IPS DF 6.9 (cell line): ENCODE data around the gene TMEM106C.

Source experiments
- DNase-seq: peaks from one replicate; pipeline ENCODE4 v3.0.0-alpha.2; 2013; ENCODE audit warnings: low read depth, low spot score
- H3K27ac ChIP-seq: one replicate; pipeline ENCODE4 v1.5.1; 2013; ENCODE audit warnings: low read length, control low read depth
- H3K27me3 ChIP-seq: 2 replicates; pipeline ENCODE4 v1.6.1; 2013; ENCODE audit warnings: mild to moderate bottlenecking, low read length; ENCODE audit not compliant: control insufficient read depth, insufficient read depth
- H3K36me3 ChIP-seq: 2 replicates; pipeline ENCODE4 v1.6.1; 2013; ENCODE audit warnings: low read length; ENCODE audit not compliant: control insufficient read depth, insufficient read depth
- H3K4me1 ChIP-seq: 2 replicates; pipeline ENCODE4 v1.6.1; 2013; ENCODE audit warnings: low read length; ENCODE audit not compliant: control insufficient read depth, insufficient read depth
- H3K4me3 ChIP-seq: 2 replicates; pipeline ENCODE4 v1.5.1; 2013; ENCODE audit warnings: mild to moderate bottlenecking, low read length
- H3K9me3 ChIP-seq: 2 replicates; pipeline ENCODE4 v1.6.1; 2013; ENCODE audit warnings: low read length, inconsistent platforms; ENCODE audit not compliant: control insufficient read depth, insufficient read depth
- WGBS: extraction: QIAGEN DNeasy Blood & Tissue Kit; methylation state at CpG from one replicate; pipeline ENCODE4 v1.1.7; 2013; ENCODE audit warnings: mixed read lengths, missing lambda C conversion rate; ENCODE audit not compliant: insufficient read length, insufficient coverage; 5-methylcytosine and 5-hydroxymethylcytosine counted together

TMEM106C gene

GRCh38 chr12:48004053-48004941 is 40.9 kb downstream of the TMEM106C start, which contains the start of gene COL2A1:
COL2A1 (minus strand) TSS chr12:48004476; CDS start chr12:48004321, 155 bp downstream.
- Histone ChIP-seq H3K27me3 (peaks cover 80% of the 10 kb centered on the region), H3K9me3 (no peaks in the 10 kb centered on the region), H3K27ac (no peak within 1 kb of the TSS), H3K4me3 (peak within 1 kb of the TSS; percentile 35; the same call in 1 of the 2 replicates), H3K4me1 (peaks cover 7% of the 10 kb centered on the region), H3K36me3 (no peaks in the 10 kb centered on the region)
- DNase-seq = no peak
- no CpG with 5 or more reads among the region's 83 CpGs for WGBS

GRCh38 chr12:48005001-48005749 is 41.8 kb downstream of the TMEM106C start:
- H3K4me1 ChIP-seq = peaks cover 7% of the 10 kb centered on the region
- WGBS = no CpG with 5 or more reads among the region's 30 CpGs
- peaks cover 80% of the 10 kb centered on the region for H3K27me3 ChIP-seq
- no peaks in the 10 kb centered on the region for H3K9me3 ChIP-seq
- no peak for DNase-seq
- no peak overlapping the region for H3K27ac ChIP-seq
- peak overlapping the region; percentile 35; the same call in 1 of the 2 replicates for H3K4me3 ChIP-seq
- H3K36me3 ChIP-seq = no peaks in the 10 kb centered on the region

GRCh38 chr12:48005750-48006021 is 42.3 kb downstream of the TMEM106C start:
- H3K4me3 ChIP-seq = no peak overlapping the region
- H3K36me3 ChIP-seq = no peaks in the 10 kb centered on the region
- DNase-seq = no peak
- no peak overlapping the region for H3K27ac ChIP-seq
- peaks cover 82% of the 10 kb centered on the region for H3K27me3 ChIP-seq
- no peaks in the 10 kb centered on the region for H3K9me3 ChIP-seq
- peaks cover 7% of the 10 kb centered on the region for H3K4me1 ChIP-seq

- peaks cover 87% of the 10 kb centered on the region for H3K27me3 ChIP-seq
Measured at GRCh38 chr12:48007206-48007605, 43.8 kb downstream of the TMEM106C start.

GRCh38 chr12:48008349-48008748 is 45.0 kb downstream of the TMEM106C start:
- no peak overlapping the region for H3K4me3 ChIP-seq
- peaks cover 80% of the 10 kb centered on the region for H3K27me3 ChIP-seq
- H3K4me1 ChIP-seq = peaks cover 6% of the 10 kb centered on the region
- no peaks in the 10 kb centered on the region for H3K36me3 ChIP-seq
- WGBS = no CpG with 5 or more reads among the region's 2 CpGs
- no peaks in the 10 kb centered on the region for H3K9me3 ChIP-seq
- DNase-seq = no peak
- no peak overlapping the region for H3K27ac ChIP-seq

More at GRCh38 chr12:48007206-48007605, 43.8 kb downstream of the TMEM106C start:
- H3K9me3 ChIP-seq = no peaks in the 10 kb centered on the region
- WGBS = no CpG with 5 or more reads among the region's 4 CpGs
- H3K36me3 ChIP-seq = no peaks in the 10 kb centered on the region
- no peak for DNase-seq
- no peak overlapping the region for H3K4me3 ChIP-seq
- no peak overlapping the region for H3K27ac ChIP-seq
- H3K4me1 ChIP-seq = peaks cover 7% of the 10 kb centered on the region

DNA sequence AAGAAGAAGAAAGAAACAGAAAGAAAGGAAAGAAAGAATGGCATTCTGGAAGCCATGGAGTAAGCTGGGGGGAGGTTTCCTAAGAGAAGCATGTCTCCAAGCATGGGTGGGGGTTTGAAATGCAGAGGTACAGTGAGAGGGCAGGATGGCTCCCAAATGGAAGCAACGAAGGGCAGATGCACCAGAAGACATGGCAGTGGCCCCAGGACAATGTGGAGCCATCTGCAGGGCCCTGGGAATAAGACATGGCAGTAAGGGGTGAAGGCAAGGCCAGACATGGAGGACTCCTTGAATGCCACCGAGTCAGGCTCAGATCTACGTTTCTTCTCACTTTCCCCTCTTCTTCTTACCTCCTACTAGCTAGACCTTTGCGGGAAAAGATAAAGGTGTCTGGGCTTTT is 45.6 kb downstream of the TMEM106C start:
- H3K27ac ChIP-seq = no peak overlapping the region
- H3K27me3 ChIP-seq = peaks cover 79% of the 10 kb centered on the region
- DNase-seq = no peak
- H3K9me3 ChIP-seq = no peaks in the 10 kb centered on the region
- H3K36me3 ChIP-seq = no peaks in the 10 kb centered on the region
- peaks cover 1% of the 10 kb centered on the region; the same call in 1 of the 2 replicates for H3K4me1 ChIP-seq
- no peak overlapping the region for H3K4me3 ChIP-seq
- WGBS = no CpG with 5 or more reads among the region's 4 CpGs

DNA sequence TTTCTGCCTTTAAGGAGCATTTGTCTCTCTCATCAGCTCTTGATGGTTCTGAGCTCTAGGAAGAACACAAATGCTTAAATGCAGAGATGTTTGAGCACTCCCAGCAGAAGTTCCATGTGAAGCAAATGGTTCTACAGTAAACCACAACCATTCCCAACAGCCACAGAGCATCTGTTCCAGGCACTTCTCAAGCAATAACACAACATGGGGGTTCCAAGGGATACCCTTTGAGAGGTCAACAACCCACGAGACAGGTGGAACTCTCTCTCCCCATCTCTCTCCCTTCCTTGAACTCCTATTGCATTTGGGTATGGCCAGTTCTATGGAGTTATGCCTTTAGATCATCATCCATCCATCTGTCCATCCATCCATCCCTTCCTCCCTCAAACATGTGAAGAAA is 46.1 kb downstream of the TMEM106C start:
- Histone ChIP-seq H3K9me3 (no peaks in the 10 kb centered on the region), H3K27ac (no peak overlapping the region), H3K27me3 (peaks cover 82% of the 10 kb centered on the region), H3K4me1 (no peaks in the 10 kb centered on the region; the same call in 1 of the 2 replicates), H3K36me3 (no peaks in the 10 kb centered on the region), H3K4me3 (no peak overlapping the region)
- DNase-seq = no peak
- WGBS = no CpG with 5 or more reads among the region's 1 CpG

GRCh38 chr12:48010366-48010970 is 47.1 kb downstream of the TMEM106C start:
- Histone ChIP-seq H3K36me3 (no peaks in the 10 kb centered on the region), H3K4me1 (no peaks in the 10 kb centered on the region; the same call in 1 of the 2 replicates), H3K27ac (no peak overlapping the region), H3K4me3 (no peak overlapping the region), H3K9me3 (no peaks in the 10 kb centered on the region), H3K27me3 (peaks cover 84% of the 10 kb centered on the region)
- no CpG with 5 or more reads among the region's 7 CpGs for WGBS
- DNase-seq = no peak

DNA sequence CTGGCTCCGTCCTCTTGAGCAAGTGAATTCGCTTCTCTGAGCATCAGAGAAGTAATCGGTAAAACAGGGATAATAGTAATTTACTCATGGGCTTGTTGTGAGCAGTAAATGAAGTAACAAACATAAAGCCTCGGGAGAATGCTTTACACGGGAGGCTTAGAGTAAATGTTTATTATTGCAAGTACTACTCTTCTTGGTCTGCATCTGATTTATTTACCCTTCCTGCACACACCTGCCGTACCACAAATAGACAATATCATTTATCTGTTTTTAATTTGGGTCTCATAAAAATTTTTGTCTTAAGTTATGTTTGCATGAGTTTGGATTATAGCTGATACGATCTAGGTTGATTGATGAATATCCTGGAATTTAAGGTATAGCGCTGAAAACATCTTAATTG is 48.7 kb downstream of the TMEM106C start:
- Histone ChIP-seq H3K4me3 (no peak overlapping the region), H3K9me3 (no peaks in the 10 kb centered on the region), H3K36me3 (no peaks in the 10 kb centered on the region), H3K27me3 (peaks cover 85% of the 10 kb centered on the region), H3K4me1 (no peaks in the 10 kb centered on the region), H3K27ac (no peak overlapping the region)
- no CpG with 5 or more reads among the region's 8 CpGs for WGBS
- no peak for DNase-seq

DNA sequence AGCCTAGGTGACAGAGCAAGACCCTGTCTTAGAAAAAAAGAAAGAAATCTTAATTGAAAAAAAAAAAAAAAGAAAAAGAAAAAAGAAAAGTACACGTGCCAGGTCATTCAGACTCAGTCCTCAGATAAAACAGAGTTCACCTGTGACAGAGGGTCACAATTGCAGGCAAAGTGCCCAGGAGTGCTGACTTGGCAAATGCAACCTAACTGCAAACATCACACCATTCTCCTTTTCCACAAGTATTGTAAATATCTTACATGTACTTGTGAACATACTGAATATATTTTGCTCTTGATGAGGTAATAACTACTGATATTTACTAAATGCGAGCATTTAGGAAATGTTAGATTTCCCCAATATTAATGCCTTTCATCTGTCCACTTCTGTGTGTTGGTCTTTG is 49.9 kb downstream of the TMEM106C start:
- Histone ChIP-seq H3K4me3 (no peak overlapping the region), H3K9me3 (no peaks in the 10 kb centered on the region), H3K36me3 (no peaks in the 10 kb centered on the region), H3K4me1 (no peaks in the 10 kb centered on the region), H3K27me3 (peaks cover 87% of the 10 kb centered on the region), H3K27ac (no peak overlapping the region)
- no CpG with 5 or more reads among the region's 2 CpGs for WGBS
- DNase-seq = no peak
